22Rv1 (cell line): ENCODE data around the gene TNXB.

Experiments
- CTCF ChIP-seq: fragments of 450-650 bp; IDR thresholded peaks from 2 replicates; pipeline ENCODE4 v1.5.1; 2017; ENCODE audit warnings: mild to moderate bottlenecking
- ZFX ChIP-seq: fragments of 450-650 bp; IDR thresholded peaks from 2 replicates; pipeline ENCODE4 v1.6.1; 2017; ENCODE audit warnings: antibody characterized with exemption, borderline replicate concordance

GRCh38 chr6:32082478-32082877 lies 26.7 kb downstream of the TNXB start:
- TF ChIP-seq CTCF (no peak), ZFX (no peak)
